Panc1 (cell line): ENCODE measurements around the gene IQCH.

ENCODE experiments used
- POLR2AphosphoS5 ChIP-seq: IDR thresholded peaks from 2 replicates; pipeline ENCODE4 v1.6.1; 2012; ENCODE audit warnings: mild to moderate bottlenecking, low read depth, low read length, moderate library complexity
- SIN3A ChIP-seq: IDR thresholded peaks from 2 replicates; pipeline ENCODE4 v1.6.1; 2012; ENCODE audit warnings: low read depth, mild to moderate bottlenecking, low read length, moderate library complexity, borderline replicate concordance; ENCODE audit not compliant: insufficient read depth
- TF ChIP-seq, protein P1 (sequence below): fragments of 450-650 bp; IDR thresholded peaks from 2 replicates; pipeline ENCODE4 v1.5.1; 2017; ENCODE audit warnings: mild to moderate bottlenecking
- TF ChIP-seq, protein P2 (sequence below), 2 experiments: IDR thresholded peaks; 2 replicates each; pipeline ENCODE4 v1.6.1; 2011 to 2012; ENCODE audit warnings: low read depth in 2 of 2, control low read depth in 1 of 2, low read length in 1 of 2, mild to moderate bottlenecking in 1 of 2, moderate library complexity in 1 of 2; ENCODE audit not compliant: insufficient read depth in 1 of 2

DNA sequence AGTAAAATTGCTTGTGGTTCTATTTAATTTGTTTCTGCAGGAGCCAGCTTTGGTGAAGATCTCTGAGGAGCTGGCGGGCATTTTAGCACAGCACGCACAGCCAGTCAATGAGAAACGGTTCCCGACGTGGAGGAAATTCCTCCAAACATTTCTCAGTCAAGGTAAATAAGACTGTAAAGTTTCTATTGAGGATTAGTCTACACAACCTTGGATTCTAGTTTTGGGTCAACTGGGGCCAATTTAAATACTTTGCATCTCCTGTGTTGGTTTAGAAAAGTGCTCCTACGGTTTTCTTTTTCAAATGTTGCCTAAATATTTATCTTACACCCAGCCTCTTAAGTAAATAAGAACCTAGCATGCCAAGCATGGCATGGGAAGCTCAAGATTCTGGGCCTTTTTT, 162.3 kb downstream of the IQCH start:
- TF ChIP-seq, protein P1, sequence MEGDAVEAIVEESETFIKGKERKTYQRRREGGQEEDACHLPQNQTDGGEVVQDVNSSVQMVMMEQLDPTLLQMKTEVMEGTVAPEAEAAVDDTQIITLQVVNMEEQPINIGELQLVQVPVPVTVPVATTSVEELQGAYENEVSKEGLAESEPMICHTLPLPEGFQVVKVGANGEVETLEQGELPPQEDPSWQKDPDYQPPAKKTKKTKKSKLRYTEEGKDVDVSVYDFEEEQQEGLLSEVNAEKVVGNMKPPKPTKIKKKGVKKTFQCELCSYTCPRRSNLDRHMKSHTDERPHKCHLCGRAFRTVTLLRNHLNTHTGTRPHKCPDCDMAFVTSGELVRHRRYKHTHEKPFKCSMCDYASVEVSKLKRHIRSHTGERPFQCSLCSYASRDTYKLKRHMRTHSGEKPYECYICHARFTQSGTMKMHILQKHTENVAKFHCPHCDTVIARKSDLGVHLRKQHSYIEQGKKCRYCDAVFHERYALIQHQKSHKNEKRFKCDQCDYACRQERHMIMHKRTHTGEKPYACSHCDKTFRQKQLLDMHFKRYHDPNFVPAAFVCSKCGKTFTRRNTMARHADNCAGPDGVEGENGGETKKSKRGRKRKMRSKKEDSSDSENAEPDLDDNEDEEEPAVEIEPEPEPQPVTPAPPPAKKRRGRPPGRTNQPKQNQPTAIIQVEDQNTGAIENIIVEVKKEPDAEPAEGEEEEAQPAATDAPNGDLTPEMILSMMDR, result no peak
- no peak for TF ChIP-seq SIN3A
- no peak for TF ChIP-seq POLR2AphosphoS5
- TF ChIP-seq, protein P2, sequence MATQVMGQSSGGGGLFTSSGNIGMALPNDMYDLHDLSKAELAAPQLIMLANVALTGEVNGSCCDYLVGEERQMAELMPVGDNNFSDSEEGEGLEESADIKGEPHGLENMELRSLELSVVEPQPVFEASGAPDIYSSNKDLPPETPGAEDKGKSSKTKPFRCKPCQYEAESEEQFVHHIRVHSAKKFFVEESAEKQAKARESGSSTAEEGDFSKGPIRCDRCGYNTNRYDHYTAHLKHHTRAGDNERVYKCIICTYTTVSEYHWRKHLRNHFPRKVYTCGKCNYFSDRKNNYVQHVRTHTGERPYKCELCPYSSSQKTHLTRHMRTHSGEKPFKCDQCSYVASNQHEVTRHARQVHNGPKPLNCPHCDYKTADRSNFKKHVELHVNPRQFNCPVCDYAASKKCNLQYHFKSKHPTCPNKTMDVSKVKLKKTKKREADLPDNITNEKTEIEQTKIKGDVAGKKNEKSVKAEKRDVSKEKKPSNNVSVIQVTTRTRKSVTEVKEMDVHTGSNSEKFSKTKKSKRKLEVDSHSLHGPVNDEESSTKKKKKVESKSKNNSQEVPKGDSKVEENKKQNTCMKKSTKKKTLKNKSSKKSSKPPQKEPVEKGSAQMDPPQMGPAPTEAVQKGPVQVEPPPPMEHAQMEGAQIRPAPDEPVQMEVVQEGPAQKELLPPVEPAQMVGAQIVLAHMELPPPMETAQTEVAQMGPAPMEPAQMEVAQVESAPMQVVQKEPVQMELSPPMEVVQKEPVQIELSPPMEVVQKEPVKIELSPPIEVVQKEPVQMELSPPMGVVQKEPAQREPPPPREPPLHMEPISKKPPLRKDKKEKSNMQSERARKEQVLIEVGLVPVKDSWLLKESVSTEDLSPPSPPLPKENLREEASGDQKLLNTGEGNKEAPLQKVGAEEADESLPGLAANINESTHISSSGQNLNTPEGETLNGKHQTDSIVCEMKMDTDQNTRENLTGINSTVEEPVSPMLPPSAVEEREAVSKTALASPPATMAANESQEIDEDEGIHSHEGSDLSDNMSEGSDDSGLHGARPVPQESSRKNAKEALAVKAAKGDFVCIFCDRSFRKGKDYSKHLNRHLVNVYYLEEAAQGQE (IDR thresholded peaks at IDR 0.05; ENCODE audit: insufficient read depth in 1 of 2, low read depth in 2 of 2, low read length in 1 of 2), result no peak
